BJ (cell line): ENCODE data around the gene CALM3. TPM values are rescaled to one million over a fixed set of nuclear protein-coding genes. Genes with fewer than 3 reads are reported as not detected.

Experiments used
- CTCF ChIA-PET: fragments of 350-600 bp; formaldehyde crosslinking; extraction: SDS; loops from one replicate; lab custom pipeline; 2021; ENCODE audit warnings: antibody characterized with exemption, inconsistent platforms; lab: Yijun Ruan, JAX
- POLR2A ChIA-PET: fragments of 300-600 bp; sonication (Branson Sonifier 250); formaldehyde crosslinking; extraction: SDS; loops from one replicate; lab custom pipeline; 2021; ENCODE audit warnings: antibody characterized with exemption; lab: Charles Lee
- DNase-seq: peaks from one replicate; pipeline ENCODE4 v3.0.0-alpha.2; 2011; ENCODE audit warnings: low read depth
- H3K27me3 ChIP-seq: 2 replicates; pipeline ENCODE4 v1.6.0; 2011; ENCODE audit warnings: low read length; ENCODE audit not compliant: control insufficient read depth, insufficient read depth
- H3K36me3 ChIP-seq: 2 replicates; pipeline ENCODE4 v1.5.1; 2011; ENCODE audit warnings: low read length; ENCODE audit not compliant: control insufficient read depth, insufficient read depth
- H3K4me3 ChIP-seq: 2 replicates; pipeline ENCODE4 v1.5.1; 2011; ENCODE audit warnings: low read depth, mild to moderate bottlenecking, control low read depth, low read length
- CTCF ChIP-seq: IDR thresholded peaks from 2 replicates; pipeline ENCODE4 v1.5.1; 2011; ENCODE audit warnings: low read depth, mild to moderate bottlenecking, control low read depth, inconsistent platforms, low read length, moderate library complexity; ENCODE audit not compliant: insufficient read depth
- polyA plus RNA-seq: library from polyadenylated mRNA; depleted of rRNA; stranded (reverse); fragments of >200 nt; gene quantifications from 2 replicates; pipeline ENCODE4 v1.2.3, GENCODE V29; 2011

CALM3 gene
- polyA plus RNA-seq, 1 experiment, result 516 TPM

- no peak for DNase-seq
- ChIA-PET CTCF (interaction anchor here (1.3 to 3.0 kb wide), 2 partner anchors 13 to 37 kb away, joined by 3 to 8 read pairs; no protein-coding TSS in a partner anchor), POLR2A (no interaction called here)
- Histone ChIP-seq H3K36me3 (no peaks in the 10 kb centered on the region), H3K4me3 (no peak overlapping the region), H3K27me3 (0 out of 2 replicates have a peak, but pooled peaks cover 2% of the 10 kb centered on the region)
- no peak for TF ChIP-seq CTCF
Observed at GRCh38 chr19:46574533-46574932, 26.6 kb upstream of the CALM3 start.

- TF ChIP-seq CTCF, result no peak
- CTCF ChIA-PET, result no interaction called here
- POLR2A ChIA-PET, result no interaction called here
- Histone ChIP-seq H3K36me3 (no peaks in the 10 kb centered on the region), H3K4me3 (no peak overlapping the region), H3K27me3 (no peaks in the 10 kb centered on the region; the same call in none of the 2 replicates)
- no peak for DNase-seq
Observed at GRCh38 chr19:46578450-46578849, 22.7 kb upstream of the CALM3 start.

GRCh38 chr19:46579361-46579879, 21.7 kb upstream of the CALM3 start:
- H3K36me3 ChIP-seq, result no peaks in the 10 kb centered on the region
- peak; percentile 38; the same call in 1 of the 2 replicates for TF ChIP-seq CTCF
- no peak for DNase-seq
- H3K4me3 ChIP-seq, result no peak overlapping the region
- no peaks in the 10 kb centered on the region; the same call in none of the 2 replicates for H3K27me3 ChIP-seq
- ChIA-PET CTCF (interaction anchor here (0.6 to 0.9 kb wide), 4 partner anchors 8 to 42 kb away, joined by 3 read pairs; no protein-coding TSS in a partner anchor), POLR2A (no interaction called here)

GRCh38 chr19:46580247-46580646, 20.9 kb upstream of the CALM3 start:
- H3K4me3 ChIP-seq, result no peak overlapping the region
- H3K36me3 ChIP-seq, result no peaks in the 10 kb centered on the region
- CTCF ChIA-PET, result interaction anchor here (0.9 kb wide), 2 partner anchors 30 to 43 kb away, joined by 3 read pairs; no protein-coding TSS in a partner anchor
- DNase-seq, result no peak
- POLR2A ChIA-PET, result no interaction called here
- H3K27me3 ChIP-seq, result no peaks in the 10 kb centered on the region; the same call in none of the 2 replicates
- TF ChIP-seq CTCF, result no peak

- ChIA-PET POLR2A (no interaction called here), CTCF (interaction anchor here (1.0 kb wide), 1 partner anchor 42 kb away, joined by 4 read pairs; no protein-coding TSS in a partner anchor)
- Histone ChIP-seq H3K27me3 (no peaks in the 10 kb centered on the region; the same call in 1 of the 2 replicates), H3K4me3 (no peak overlapping the region), H3K36me3 (no peaks in the 10 kb centered on the region)
- no peak for TF ChIP-seq CTCF
- DNase-seq, result no peak
Observed at GRCh38 chr19:46585539-46585938, 15.6 kb upstream of the CALM3 start.
